ENCODE measurements around the gene SPRR2D. TPM values are rescaled to one million over a fixed set of nuclear protein-coding genes. Genes with fewer than 3 reads are reported as not detected.

The SPRR2D gene
- 0.19 TPM for total RNA-seq
- polyA plus RNA-seq = 36.9 TPM
- long read RNA-seq, donor 1 = 0 reads
- long read RNA-seq, donor 2, partial matches to known transcripts = 0 of 1 reads
- long read RNA-seq, donor 2, other reads (novel, unspliced or antisense) = 0 of 1 reads
- long read RNA-seq, donor 3 = 0 reads
- long read RNA-seq, donor 4 = 0 reads
- long read RNA-seq, donor 5 = 0 reads
- long read RNA-seq, donor 6 = 0 reads
- long read RNA-seq, donor 7 = 0 reads
- long read RNA-seq, donor 8 = 0 reads
- long read RNA-seq, donor 9 = 0 reads
- long read RNA-seq, donor 10 = 0 reads

DNA sequence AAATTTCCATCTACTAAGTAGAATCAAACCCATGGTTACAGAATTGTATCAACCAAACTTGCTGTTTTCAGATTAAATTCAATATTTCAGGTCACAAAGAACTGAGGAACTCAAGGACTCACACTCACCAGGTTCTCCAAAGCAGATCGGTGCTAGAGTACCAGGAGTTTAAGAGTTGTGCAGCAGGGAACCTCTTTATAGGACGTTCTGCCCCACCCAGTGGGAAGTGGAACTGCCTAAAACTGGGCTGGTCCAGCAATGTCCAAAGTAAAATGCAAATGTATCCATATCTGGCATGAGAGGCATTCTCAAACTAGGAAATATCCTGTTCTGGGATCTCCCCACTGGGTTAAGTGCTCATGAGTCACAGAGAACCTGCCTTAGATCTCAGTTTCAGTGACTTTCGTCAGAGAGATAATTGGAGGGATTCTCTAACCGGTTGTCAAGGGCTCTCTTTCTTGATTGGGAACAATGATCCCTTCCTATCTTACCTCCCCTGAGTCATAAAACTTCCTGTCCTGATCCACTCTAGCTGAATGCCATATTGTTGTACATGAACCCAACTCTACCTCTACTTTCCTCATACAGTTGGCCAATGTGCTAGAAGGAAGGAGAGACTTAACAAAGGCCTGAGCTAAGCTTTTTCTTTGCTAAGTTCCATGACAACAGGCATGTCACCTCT is at the start of gene SPRR2D:
SPRR2D (minus strand) TSS at position 171 of the 682 bp plus-strand sequence. CDS start 774 bp downstream, outside the sequence.
- H3K4me3 ChIP-seq (ENCODE audit: low read length in 2 of 2) = no peak within 1 kb of the TSS
- no peaks in the 10 kb centered on the region for H3K4me1 ChIP-seq (ENCODE audit: control insufficient read depth in 2 of 2, insufficient read depth in 2 of 2, low read length in 2 of 2)
- no peaks in the 10 kb centered on the region for H3K27me3 ChIP-seq (ENCODE audit: control insufficient read depth in 2 of 2, insufficient read depth in 1 of 2, low read length in 1 of 2)
- no peaks in the 10 kb centered on the region for H3K9me3 ChIP-seq (ENCODE audit: control insufficient read depth in 2 of 2, insufficient read depth in 1 of 2, low read length in 1 of 2)
- no peak within 1 kb of the TSS for H3K27ac ChIP-seq (ENCODE audit: low read depth in 1 of 2, low read length in 1 of 2)
- 76% methylated on average over 4 of the region's 4 CpGs for WGBS
- no peak for DNase-seq (ENCODE audit: low read depth in 6 of 9, low spot score in 9 of 9)
- no peaks in the 10 kb centered on the region for H3K36me3 ChIP-seq (ENCODE audit: control insufficient read depth in 2 of 2, insufficient read depth in 2 of 2, low read length in 1 of 2)

DNA sequence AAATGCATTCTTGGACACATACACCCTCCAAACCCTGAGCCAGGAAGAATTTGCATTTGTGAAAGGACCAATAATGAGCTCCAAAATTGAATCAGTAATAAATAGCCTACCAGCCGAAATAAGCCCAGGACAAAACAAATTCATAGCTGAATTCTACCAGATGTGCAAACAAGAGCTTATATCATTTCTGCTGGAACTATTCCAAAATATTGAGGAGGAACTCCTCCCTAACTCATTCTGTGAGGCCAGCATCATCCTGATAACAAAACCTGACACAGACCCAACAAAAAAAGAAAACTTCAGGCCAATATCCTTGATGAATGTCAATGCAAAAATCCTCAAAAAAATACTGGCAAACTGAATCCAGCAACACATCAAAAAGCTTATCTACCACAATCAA is 46.7 kb upstream of the SPRR2D start:
- no peak for DNase-seq (ENCODE audit: low read depth in 6 of 9, low spot score in 9 of 9)
- 86% methylated on average over 1 of the region's 1 CpG for WGBS
- H3K27ac ChIP-seq (ENCODE audit: low read depth in 1 of 2, low read length in 1 of 2) = no peak overlapping the region
- no peak overlapping the region for H3K4me3 ChIP-seq (ENCODE audit: low read length in 2 of 2)
- H3K27me3 ChIP-seq (ENCODE audit: control insufficient read depth in 2 of 2, insufficient read depth in 1 of 2, low read length in 1 of 2) = no peaks in the 10 kb centered on the region
- H3K36me3 ChIP-seq (ENCODE audit: control insufficient read depth in 2 of 2, insufficient read depth in 2 of 2, low read length in 1 of 2) = no peaks in the 10 kb centered on the region
- no peaks in the 10 kb centered on the region for H3K4me1 ChIP-seq (ENCODE audit: control insufficient read depth in 2 of 2, insufficient read depth in 2 of 2, low read length in 2 of 2)
- H3K9me3 ChIP-seq (ENCODE audit: control insufficient read depth in 2 of 2, insufficient read depth in 1 of 2, low read length in 1 of 2) = no peaks in the 10 kb centered on the region

DNA sequence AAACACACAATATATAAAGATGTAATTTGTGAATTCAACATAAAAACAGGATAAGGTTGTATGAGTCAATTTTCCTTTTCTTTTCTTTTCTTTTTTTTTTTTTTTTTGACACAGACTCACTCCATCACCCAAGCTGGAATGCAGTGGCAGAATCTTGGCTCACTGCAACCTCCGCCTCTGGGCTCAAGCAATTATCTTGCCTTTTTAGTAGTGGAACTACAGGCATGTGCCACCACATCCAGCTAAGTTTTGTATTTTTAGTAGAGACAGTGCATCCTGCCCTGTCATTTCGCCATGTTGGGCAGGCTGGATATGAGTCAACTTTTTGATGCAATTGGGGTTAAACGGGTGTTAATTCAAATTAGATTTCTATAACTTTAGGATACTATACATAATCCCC is 40.8 kb upstream of the SPRR2D start:
- H3K9me3 ChIP-seq (ENCODE audit: control insufficient read depth in 2 of 2, insufficient read depth in 1 of 2, low read length in 1 of 2) = no peaks in the 10 kb centered on the region
- H3K27me3 ChIP-seq (ENCODE audit: control insufficient read depth in 2 of 2, insufficient read depth in 1 of 2, low read length in 1 of 2) = no peaks in the 10 kb centered on the region
- no peak for DNase-seq (ENCODE audit: low read depth in 6 of 9, low spot score in 9 of 9)
- WGBS = 97% methylated on average over 3 of the region's 3 CpGs
- no peaks in the 10 kb centered on the region for H3K4me1 ChIP-seq (ENCODE audit: control insufficient read depth in 2 of 2, insufficient read depth in 2 of 2, low read length in 2 of 2)
- no peak overlapping the region for H3K27ac ChIP-seq (ENCODE audit: low read depth in 1 of 2, low read length in 1 of 2)
- no peak overlapping the region for H3K4me3 ChIP-seq (ENCODE audit: low read length in 2 of 2)
- H3K36me3 ChIP-seq (ENCODE audit: control insufficient read depth in 2 of 2, insufficient read depth in 2 of 2, low read length in 1 of 2) = no peaks in the 10 kb centered on the region

DNA sequence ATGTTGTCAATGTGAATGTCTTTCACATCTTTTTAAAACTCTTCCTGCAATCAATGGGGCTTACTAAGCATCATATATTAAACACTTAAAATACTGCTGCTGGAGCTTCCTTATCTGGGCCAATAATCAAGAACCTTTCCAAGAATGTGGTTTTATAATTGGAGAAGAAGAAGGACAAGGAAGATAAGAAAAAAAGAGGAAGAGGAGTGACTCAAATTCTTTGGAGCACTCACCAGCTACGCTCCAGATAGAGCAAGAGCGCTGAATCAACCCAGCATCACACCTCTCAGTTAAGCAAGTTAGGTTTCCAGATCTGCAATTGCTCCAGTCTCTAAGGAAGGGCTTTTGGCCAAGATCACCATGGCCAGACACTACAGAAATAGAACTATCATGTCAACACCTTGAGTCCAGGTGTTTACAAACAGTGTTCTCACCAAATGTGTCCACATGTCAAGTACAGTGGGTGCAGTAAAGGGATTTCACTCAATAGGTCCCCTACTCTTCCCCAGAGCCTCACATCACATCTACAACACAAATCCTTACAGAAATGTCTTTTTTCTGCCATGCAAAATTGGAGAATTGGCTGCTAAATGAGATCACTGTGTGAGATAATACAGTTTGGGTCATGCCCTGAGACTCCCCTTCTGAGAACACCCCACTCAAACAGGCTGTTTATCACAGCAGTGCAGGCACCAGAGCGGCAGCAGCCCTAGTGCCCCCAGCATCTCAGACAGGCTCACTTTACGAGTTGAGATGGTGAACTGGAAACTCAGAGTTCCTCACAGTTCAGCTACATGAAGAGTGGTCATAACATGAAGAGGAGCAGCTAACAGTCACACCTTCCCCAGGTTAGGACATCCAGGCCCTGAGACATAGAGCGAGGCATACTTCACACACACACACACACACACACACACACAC is 32.1 kb upstream of the SPRR2D start:
- WGBS = 87% methylated on average over 5 of the region's 5 CpGs
- no peaks in the 10 kb centered on the region for H3K4me1 ChIP-seq (ENCODE audit: control insufficient read depth in 2 of 2, insufficient read depth in 2 of 2, low read length in 2 of 2)
- no peak overlapping the region for H3K4me3 ChIP-seq (ENCODE audit: low read length in 2 of 2)
- H3K27ac ChIP-seq (ENCODE audit: low read depth in 1 of 2, low read length in 1 of 2) = no peak overlapping the region
- no peaks in the 10 kb centered on the region for H3K27me3 ChIP-seq (ENCODE audit: control insufficient read depth in 2 of 2, insufficient read depth in 1 of 2, low read length in 1 of 2)
- no peaks in the 10 kb centered on the region for H3K36me3 ChIP-seq (ENCODE audit: control insufficient read depth in 2 of 2, insufficient read depth in 2 of 2, low read length in 1 of 2)
- no peak for DNase-seq (ENCODE audit: low read depth in 6 of 9, low spot score in 9 of 9)
- H3K9me3 ChIP-seq (ENCODE audit: control insufficient read depth in 2 of 2, insufficient read depth in 1 of 2, low read length in 1 of 2) = no peaks in the 10 kb centered on the region

DNA sequence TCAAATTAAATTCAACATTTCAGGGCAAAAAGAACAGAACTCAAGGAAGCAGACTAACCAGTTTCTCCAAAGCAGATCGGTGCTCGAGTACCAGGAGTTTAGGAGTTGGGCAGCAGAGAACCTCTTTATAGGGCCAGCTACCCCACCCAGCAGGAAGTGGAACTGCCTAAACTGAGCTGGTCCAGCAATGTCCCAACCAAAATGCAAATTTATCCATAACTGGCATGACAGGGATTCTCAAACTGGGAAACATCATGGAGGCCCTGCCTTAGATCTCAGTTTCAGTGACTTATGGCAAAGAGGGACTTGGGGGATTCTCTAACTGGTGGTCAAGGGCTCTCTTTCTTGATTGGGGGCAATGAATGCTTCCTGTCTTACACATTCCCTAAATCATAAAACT is 30.6 kb upstream of the SPRR2D start, which contains the start of gene SPRR2B:
SPRR2B (minus strand) TSS at position 101 of the 400 bp plus-strand sequence. CDS start 772 bp downstream, outside the sequence.
- H3K27ac ChIP-seq (ENCODE audit: low read depth in 1 of 2, low read length in 1 of 2) = no peak within 1 kb of the TSS
- H3K4me3 ChIP-seq (ENCODE audit: low read length in 2 of 2) = no peak within 1 kb of the TSS
- WGBS = 95% methylated on average over 2 of the region's 2 CpGs

DNA sequence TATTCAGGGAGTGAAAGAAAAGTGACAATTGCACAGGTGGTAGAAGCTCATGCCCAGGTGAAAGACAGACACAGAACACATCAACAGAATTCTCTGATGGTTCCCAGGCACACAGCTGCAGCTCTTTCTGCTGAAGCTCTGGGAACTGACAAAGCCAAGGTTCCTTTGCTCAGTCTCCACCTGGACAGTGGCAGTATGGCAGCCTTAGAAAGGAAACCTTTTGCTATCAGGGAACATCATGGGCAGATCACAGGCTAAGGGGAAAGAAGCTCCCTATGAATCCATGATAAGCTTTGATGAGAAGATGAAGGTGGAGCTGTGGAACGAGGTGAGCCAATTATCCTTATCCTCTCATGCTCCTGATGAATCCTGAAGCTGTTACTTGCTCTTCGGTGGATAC is 29.3 kb upstream of the SPRR2D start:
- no peak overlapping the region for H3K27ac ChIP-seq (ENCODE audit: low read depth in 1 of 2, low read length in 1 of 2)
- DNase-seq (ENCODE audit: low read depth in 6 of 9, low spot score in 9 of 9) = no peak
- H3K9me3 ChIP-seq (ENCODE audit: control insufficient read depth in 2 of 2, insufficient read depth in 1 of 2, low read length in 1 of 2) = no peaks in the 10 kb centered on the region
- H3K36me3 ChIP-seq (ENCODE audit: control insufficient read depth in 2 of 2, insufficient read depth in 2 of 2, low read length in 1 of 2) = no peaks in the 10 kb centered on the region
- H3K4me3 ChIP-seq (ENCODE audit: low read length in 2 of 2) = no peak overlapping the region
- 82% methylated on average over 2 of the region's 2 CpGs for WGBS
- no peaks in the 10 kb centered on the region for H3K4me1 ChIP-seq (ENCODE audit: control insufficient read depth in 2 of 2, insufficient read depth in 2 of 2, low read length in 2 of 2)
- no peaks in the 10 kb centered on the region for H3K27me3 ChIP-seq (ENCODE audit: control insufficient read depth in 2 of 2, insufficient read depth in 1 of 2, low read length in 1 of 2)

More for the DNA sequence above, 30.6 kb upstream of the SPRR2D start, which contains the start of gene SPRR2B:
- Histone ChIP-seq H3K9me3 (ENCODE audit: control insufficient read depth in 2 of 2, insufficient read depth in 1 of 2, low read length in 1 of 2) (no peaks in the 10 kb centered on the region), H3K27me3 (ENCODE audit: control insufficient read depth in 2 of 2, insufficient read depth in 1 of 2, low read length in 1 of 2) (no peaks in the 10 kb centered on the region), H3K36me3 (ENCODE audit: control insufficient read depth in 2 of 2, insufficient read depth in 2 of 2, low read length in 1 of 2) (no peaks in the 10 kb centered on the region), H3K4me1 (ENCODE audit: control insufficient read depth in 2 of 2, insufficient read depth in 2 of 2, low read length in 2 of 2) (no peaks in the 10 kb centered on the region)
- DNase-seq (ENCODE audit: low read depth in 6 of 9, low spot score in 9 of 9) = no peak

DNA sequence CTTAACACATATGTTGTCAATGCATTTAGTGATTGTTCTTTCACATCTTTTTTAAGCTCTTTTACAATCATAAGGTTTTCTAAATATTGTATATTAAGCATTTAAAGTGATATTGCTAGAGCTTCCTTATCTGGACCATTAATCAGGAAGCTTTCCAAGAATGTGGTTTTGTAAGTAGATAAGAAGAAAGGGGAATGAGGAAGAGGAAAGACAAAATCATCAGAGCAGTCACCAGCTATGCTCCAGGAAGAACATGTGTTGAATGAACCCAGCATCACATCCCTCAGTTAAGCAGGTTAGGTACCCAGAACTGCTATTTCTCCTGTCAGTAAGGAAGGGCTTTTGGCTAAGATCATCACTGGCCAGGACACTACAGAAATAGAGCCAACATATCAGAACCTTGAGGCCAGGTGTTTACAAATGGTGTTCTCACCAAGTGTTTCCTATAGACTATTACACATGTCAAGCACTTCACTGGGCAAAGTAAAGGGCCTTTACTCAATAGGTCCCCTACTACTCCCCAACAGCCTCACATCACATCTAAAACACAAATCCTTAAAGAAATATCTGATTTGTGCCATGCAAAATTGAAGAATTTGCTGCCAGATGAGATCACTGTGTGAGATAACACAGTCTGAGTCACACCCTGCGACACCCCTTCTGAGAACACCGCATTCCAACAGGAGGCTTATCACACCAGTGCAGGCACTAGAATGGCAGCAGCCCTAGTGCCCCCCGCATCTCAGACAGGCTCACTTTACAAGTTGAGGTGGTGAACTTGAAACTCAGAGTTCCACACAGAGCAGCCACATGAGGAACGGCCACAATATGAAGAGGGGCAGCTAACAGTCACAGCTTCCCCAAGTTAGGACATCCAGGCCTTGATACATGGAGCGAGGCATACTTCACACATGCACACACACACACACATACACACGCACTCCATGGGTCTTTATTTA is 18.2 kb upstream of the SPRR2D start:
- Histone ChIP-seq H3K4me3 (ENCODE audit: low read length in 2 of 2) (no peak overlapping the region), H3K36me3 (ENCODE audit: control insufficient read depth in 2 of 2, insufficient read depth in 2 of 2, low read length in 1 of 2) (no peaks in the 10 kb centered on the region), H3K4me1 (ENCODE audit: control insufficient read depth in 2 of 2, insufficient read depth in 2 of 2, low read length in 2 of 2) (no peaks in the 10 kb centered on the region), H3K27ac (ENCODE audit: low read depth in 1 of 2, low read length in 1 of 2) (no peak overlapping the region), H3K9me3 (ENCODE audit: control insufficient read depth in 2 of 2, insufficient read depth in 1 of 2, low read length in 1 of 2) (no peaks in the 10 kb centered on the region), H3K27me3 (ENCODE audit: control insufficient read depth in 2 of 2, insufficient read depth in 1 of 2, low read length in 1 of 2) (no peaks in the 10 kb centered on the region)
- DNase-seq (ENCODE audit: low read depth in 6 of 9, low spot score in 9 of 9) = no peak
- WGBS = 76% methylated on average over 6 of the region's 6 CpGs

DNA sequence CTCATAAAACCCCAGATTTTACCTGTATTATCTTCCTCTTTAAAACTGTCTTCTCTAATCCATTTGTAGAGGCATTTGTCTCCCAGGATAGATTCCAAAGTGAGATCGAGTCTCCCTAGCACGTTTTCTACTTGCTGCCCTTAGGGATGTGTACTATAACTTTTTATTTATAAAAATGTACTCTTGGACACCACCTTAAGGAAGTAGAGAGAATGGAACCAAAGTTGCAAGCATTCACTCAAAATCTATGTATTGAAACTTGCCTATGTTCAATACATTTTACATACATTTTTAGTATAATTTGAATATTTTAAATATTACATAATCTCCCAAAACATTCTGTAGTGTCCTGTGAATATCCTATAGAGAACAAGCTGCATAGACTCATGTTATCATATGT is 17.2 kb upstream of the SPRR2D start:
- Histone ChIP-seq H3K4me1 (ENCODE audit: control insufficient read depth in 2 of 2, insufficient read depth in 2 of 2, low read length in 2 of 2) (no peaks in the 10 kb centered on the region), H3K36me3 (ENCODE audit: control insufficient read depth in 2 of 2, insufficient read depth in 2 of 2, low read length in 1 of 2) (no peaks in the 10 kb centered on the region), H3K4me3 (ENCODE audit: low read length in 2 of 2) (no peak overlapping the region), H3K9me3 (ENCODE audit: control insufficient read depth in 2 of 2, insufficient read depth in 1 of 2, low read length in 1 of 2) (no peaks in the 10 kb centered on the region), H3K27me3 (ENCODE audit: control insufficient read depth in 2 of 2, insufficient read depth in 1 of 2, low read length in 1 of 2) (no peaks in the 10 kb centered on the region), H3K27ac (ENCODE audit: low read depth in 1 of 2, low read length in 1 of 2) (no peak overlapping the region)
- no peak for DNase-seq (ENCODE audit: low read depth in 6 of 9, low spot score in 9 of 9)
- WGBS = 79% methylated on average over 2 of the region's 2 CpGs

Data from thymus (tissue), 14 donors.